ENCODE results near the gene POLD4.

- TF ChIP-seq TAF1 (IDR thresholded peaks at IDR 0.05; ENCODE audit: borderline replicate concordance, insufficient read depth, low read length) (no peak), POLR2AphosphoS5 (IDR thresholded peaks at IDR 0.05; ENCODE audit: low read depth, low read length) (no peak)
These were observed 21.4 kb upstream of the POLD4 start for GRCh38 chr11:67374571-67375281.
